ENCODE measurements around the gene BAAT.

The BAAT gene

GRCh38 chr9:101381118-101381517 is 3.7 kb downstream of the BAAT start:
- Histone ChIP-seq H3K79me2 (ENCODE audit: insufficient read depth, low read depth) (no peaks in the 10 kb centered on the region), H3K9ac (no peak overlapping the region), H4K20me1 (ENCODE audit: insufficient read depth) (no peaks in the 10 kb centered on the region), H3K27me3 (ENCODE audit: insufficient read depth, low read depth) (no peaks in the 10 kb centered on the region), H3K4me2 (no peak overlapping the region), H3K27ac (no peak overlapping the region), H2AFZ (ENCODE audit: low read depth) (no peak overlapping the region), H3K4me3 (IDR thresholded peaks at IDR 0.05; ENCODE audit: insufficient read depth, low read depth, low read length) (no peak overlapping the region), H3K36me3 (ENCODE audit: insufficient read depth) (no peaks in the 10 kb centered on the region), H3K4me1 (ENCODE audit: low read depth, poor library complexity, severe bottlenecking) (no peaks in the 10 kb centered on the region)
- TF ChIP-seq CTCF (conservative IDR thresholded peaks at IDR 0.05; ENCODE audit: low read depth, low read length) = no peak

GRCh38 chr9:101380295-101380694 is 4.5 kb downstream of the BAAT start:
- Histone ChIP-seq H2AFZ (ENCODE audit: low read depth) (no peak overlapping the region), H3K27ac (no peak overlapping the region), H3K79me2 (ENCODE audit: insufficient read depth, low read depth) (no peaks in the 10 kb centered on the region), H3K36me3 (ENCODE audit: insufficient read depth) (no peaks in the 10 kb centered on the region), H3K4me3 (IDR thresholded peaks at IDR 0.05; ENCODE audit: insufficient read depth, low read depth, low read length) (no peak overlapping the region), H4K20me1 (ENCODE audit: insufficient read depth) (no peaks in the 10 kb centered on the region), H3K27me3 (ENCODE audit: insufficient read depth, low read depth) (no peaks in the 10 kb centered on the region), H3K4me2 (no peak overlapping the region), H3K9ac (no peak overlapping the region), H3K4me1 (ENCODE audit: low read depth, poor library complexity, severe bottlenecking) (no peaks in the 10 kb centered on the region)
- no peak for TF ChIP-seq CTCF (conservative IDR thresholded peaks at IDR 0.05; ENCODE audit: low read depth, low read length)

GRCh38 chr9:101376111-101376848 is 8.5 kb downstream of the BAAT start:
- Histone ChIP-seq H3K27ac (no peak overlapping the region), H3K36me3 (ENCODE audit: insufficient read depth) (no peaks in the 10 kb centered on the region), H3K4me3 (IDR thresholded peaks at IDR 0.05; ENCODE audit: insufficient read depth, low read depth, low read length) (no peak overlapping the region), H3K9ac (no peak overlapping the region), H3K4me2 (no peak overlapping the region), H3K27me3 (ENCODE audit: insufficient read depth, low read depth) (no peaks in the 10 kb centered on the region), H2AFZ (ENCODE audit: low read depth) (no peak overlapping the region), H3K4me1 (ENCODE audit: low read depth, poor library complexity, severe bottlenecking) (no peaks in the 10 kb centered on the region), H4K20me1 (ENCODE audit: insufficient read depth) (no peaks in the 10 kb centered on the region), H3K79me2 (ENCODE audit: insufficient read depth, low read depth) (no peaks in the 10 kb centered on the region)
- TF ChIP-seq CTCF (conservative IDR thresholded peaks at IDR 0.05; ENCODE audit: low read depth, low read length) = no peak

GRCh38 chr9:101375546-101375945 is 9.3 kb downstream of the BAAT start:
- H3K27ac ChIP-seq = no peak overlapping the region
- no peak for TF ChIP-seq CTCF (conservative IDR thresholded peaks at IDR 0.05; ENCODE audit: low read depth, low read length)
- no peaks in the 10 kb centered on the region for H3K36me3 ChIP-seq (ENCODE audit: insufficient read depth)
- H3K27me3 ChIP-seq (ENCODE audit: insufficient read depth, low read depth) = no peaks in the 10 kb centered on the region
- no peak overlapping the region for H3K4me2 ChIP-seq
- H3K4me3 ChIP-seq (IDR thresholded peaks at IDR 0.05; ENCODE audit: insufficient read depth, low read depth, low read length) = no peak overlapping the region
- no peaks in the 10 kb centered on the region for H4K20me1 ChIP-seq (ENCODE audit: insufficient read depth)
- no peaks in the 10 kb centered on the region for H3K79me2 ChIP-seq (ENCODE audit: insufficient read depth, low read depth)
- no peaks in the 10 kb centered on the region for H3K4me1 ChIP-seq (ENCODE audit: low read depth, poor library complexity, severe bottlenecking)
- no peak overlapping the region for H3K9ac ChIP-seq
- H2AFZ ChIP-seq (ENCODE audit: low read depth) = no peak overlapping the region

Data from KMS-11 (cell line).